Measurements from ENCODE around the gene SLC35B4. TPM values are rescaled to one million over a fixed set of nuclear protein-coding genes. Genes with fewer than 3 reads are reported as not detected.

Gene SLC35B4
- total RNA-seq, 2 donors from 2014 or later: 12.6 to 18.1 TPM

GRCh38 chr7:134289841-134290240 lies 26.9 kb downstream of the SLC35B4 start:
- no peak for TF ChIP-seq CTCF (IDR thresholded peaks at IDR 0.05)
- Histone ChIP-seq H3K36me3 (peaks cover under 1% of the 10 kb centered on the region), H3K27me3 (replicated peaks; ENCODE audit: insufficient read depth) (no peaks in the 10 kb centered on the region), H3K4me3 (peak overlapping the region; percentile 14), H3K4me1 (ENCODE audit: control insufficient read depth in 1 of 2, low read depth in 2 of 2) (peaks cover 0 to 5% of the 10 kb centered on the region in 2 donors), H3K9me3 (no peaks in the 10 kb centered on the region), H3K27ac (no peak overlapping the region)
- ATAC-seq (ENCODE audit: insufficient number of reproducible peaks, low FRiP score, low read depth): no peak
- DNase-seq (ENCODE audit: low spot score): no peak

GRCh38 chr7:134289423-134289822 lies 27.3 kb downstream of the SLC35B4 start:
- TF ChIP-seq CTCF (IDR thresholded peaks at IDR 0.05): no peak
- DNase-seq (ENCODE audit: low spot score) (no peak), ATAC-seq (ENCODE audit: insufficient number of reproducible peaks, low FRiP score, low read depth) (peak; percentile 41)
- Histone ChIP-seq H3K9me3 (no peaks in the 10 kb centered on the region), H3K4me3 (peak overlapping the region; percentile 14), H3K27ac (no peak overlapping the region), H3K27me3 (replicated peaks; ENCODE audit: insufficient read depth) (no peaks in the 10 kb centered on the region), H3K36me3 (no peaks in the 10 kb centered on the region), H3K4me1 (ENCODE audit: control insufficient read depth in 1 of 2, low read depth in 2 of 2) (peaks cover 0 to 5% of the 10 kb centered on the region in 2 donors)

- H3K27ac ChIP-seq: no peak overlapping the region
- H3K9me3 ChIP-seq: no peaks in the 10 kb centered on the region
- no peak for DNase-seq (ENCODE audit: low spot score)
- no peak overlapping the region for H3K4me3 ChIP-seq
- peaks cover 0 to 5% of the 10 kb centered on the region in 2 donors for H3K4me1 ChIP-seq (ENCODE audit: control insufficient read depth in 1 of 2, low read depth in 2 of 2)
- no peaks in the 10 kb centered on the region for H3K27me3 ChIP-seq (replicated peaks; ENCODE audit: insufficient read depth)
- TF ChIP-seq CTCF (IDR thresholded peaks at IDR 0.05): no peak
- ATAC-seq (ENCODE audit: insufficient number of reproducible peaks, low FRiP score, low read depth): no peak
- no peaks in the 10 kb centered on the region for H3K36me3 ChIP-seq
Measured at GRCh38 chr7:134287916-134288659, 28.6 kb downstream of the SLC35B4 start.

GRCh38 chr7:134284952-134285351 lies 31.8 kb downstream of the SLC35B4 start:
- no peak for ATAC-seq (ENCODE audit: insufficient number of reproducible peaks, low FRiP score, low read depth)
- no peak for DNase-seq (ENCODE audit: low spot score)
- no peak for TF ChIP-seq CTCF (IDR thresholded peaks at IDR 0.05)
- H3K27me3 ChIP-seq (replicated peaks; ENCODE audit: insufficient read depth): no peaks in the 10 kb centered on the region
- no peak overlapping the region for H3K27ac ChIP-seq
- H3K9me3 ChIP-seq: no peaks in the 10 kb centered on the region
- peaks cover 0 to 3% of the 10 kb centered on the region in 2 donors for H3K4me1 ChIP-seq (ENCODE audit: control insufficient read depth in 1 of 2, low read depth in 2 of 2)
- H3K36me3 ChIP-seq: no peaks in the 10 kb centered on the region
- H3K4me3 ChIP-seq: no peak overlapping the region

GRCh38 chr7:134284011-134284410 lies 32.7 kb downstream of the SLC35B4 start:
- ATAC-seq (ENCODE audit: insufficient number of reproducible peaks, low FRiP score, low read depth): no peak
- H3K36me3 ChIP-seq: no peaks in the 10 kb centered on the region
- H3K27me3 ChIP-seq (replicated peaks; ENCODE audit: insufficient read depth): no peaks in the 10 kb centered on the region
- no peaks in the 10 kb centered on the region for H3K4me1 ChIP-seq (ENCODE audit: control insufficient read depth in 1 of 2, low read depth in 2 of 2)
- no peak overlapping the region for H3K4me3 ChIP-seq
- no peak overlapping the region for H3K27ac ChIP-seq
- TF ChIP-seq CTCF (IDR thresholded peaks at IDR 0.05): no peak
- no peak for DNase-seq (ENCODE audit: low spot score)
- H3K9me3 ChIP-seq: no peaks in the 10 kb centered on the region
